WERI-Rb-1 (cell line): ENCODE data around the gene ZNF219.

ENCODE experiments used
- DNase-seq: peaks from one replicate; pipeline ENCODE4 v3.0.0-alpha.2; 2020
- H3K27ac ChIP-seq: fragments of 250-450 bp; sonication (Bioruptor Pico); 2 replicates; pipeline ENCODE4 v1.5.1; 2020; ENCODE audit warnings: mild to moderate bottlenecking, moderate library complexity
- H3K27me3 ChIP-seq: fragments of 250-450 bp; sonication (Bioruptor Pico); 2 replicates; pipeline ENCODE4 v1.5.1; 2021; ENCODE audit warnings: mild to moderate bottlenecking, low read depth, moderate library complexity; ENCODE audit not compliant: insufficient read depth, severe bottlenecking
- H3K36me3 ChIP-seq: fragments of 250-450 bp; sonication (Bioruptor Pico); 2 replicates; pipeline ENCODE4 v1.5.1; 2020; ENCODE audit warnings: mild to moderate bottlenecking, moderate library complexity
- H3K4me3 ChIP-seq: 2 replicates; pipeline ENCODE4 v1.5.1; 2011; ENCODE audit warnings: low read depth, mild to moderate bottlenecking, control low read depth, low read length
- H3K9me3 ChIP-seq: fragments of 250-450 bp; sonication (Bioruptor Pico); 2 replicates; pipeline ENCODE4 v1.5.1; 2021; ENCODE audit warnings: mild to moderate bottlenecking, moderate library complexity; ENCODE audit not compliant: severe bottlenecking
- TF ChIP-seq, protein P1 (sequence below): IDR thresholded peaks from 2 replicates; pipeline ENCODE4 v1.5.1; 2011; ENCODE audit warnings: low read depth, mild to moderate bottlenecking, control low read depth, inconsistent platforms, low read length

ZNF219 gene

GRCh38 chr14:21109377-21110138 is 11.1 kb upstream of the ZNF219 start:
- no peak overlapping the region for H3K27ac ChIP-seq
- DNase-seq: no peak
- TF ChIP-seq, protein P1, sequence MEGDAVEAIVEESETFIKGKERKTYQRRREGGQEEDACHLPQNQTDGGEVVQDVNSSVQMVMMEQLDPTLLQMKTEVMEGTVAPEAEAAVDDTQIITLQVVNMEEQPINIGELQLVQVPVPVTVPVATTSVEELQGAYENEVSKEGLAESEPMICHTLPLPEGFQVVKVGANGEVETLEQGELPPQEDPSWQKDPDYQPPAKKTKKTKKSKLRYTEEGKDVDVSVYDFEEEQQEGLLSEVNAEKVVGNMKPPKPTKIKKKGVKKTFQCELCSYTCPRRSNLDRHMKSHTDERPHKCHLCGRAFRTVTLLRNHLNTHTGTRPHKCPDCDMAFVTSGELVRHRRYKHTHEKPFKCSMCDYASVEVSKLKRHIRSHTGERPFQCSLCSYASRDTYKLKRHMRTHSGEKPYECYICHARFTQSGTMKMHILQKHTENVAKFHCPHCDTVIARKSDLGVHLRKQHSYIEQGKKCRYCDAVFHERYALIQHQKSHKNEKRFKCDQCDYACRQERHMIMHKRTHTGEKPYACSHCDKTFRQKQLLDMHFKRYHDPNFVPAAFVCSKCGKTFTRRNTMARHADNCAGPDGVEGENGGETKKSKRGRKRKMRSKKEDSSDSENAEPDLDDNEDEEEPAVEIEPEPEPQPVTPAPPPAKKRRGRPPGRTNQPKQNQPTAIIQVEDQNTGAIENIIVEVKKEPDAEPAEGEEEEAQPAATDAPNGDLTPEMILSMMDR: no peak
- H3K27me3 ChIP-seq: no peaks in the 10 kb centered on the region
- no peaks in the 10 kb centered on the region for H3K9me3 ChIP-seq
- no peak overlapping the region for H3K4me3 ChIP-seq
- no peaks in the 10 kb centered on the region for H3K36me3 ChIP-seq

DNA sequence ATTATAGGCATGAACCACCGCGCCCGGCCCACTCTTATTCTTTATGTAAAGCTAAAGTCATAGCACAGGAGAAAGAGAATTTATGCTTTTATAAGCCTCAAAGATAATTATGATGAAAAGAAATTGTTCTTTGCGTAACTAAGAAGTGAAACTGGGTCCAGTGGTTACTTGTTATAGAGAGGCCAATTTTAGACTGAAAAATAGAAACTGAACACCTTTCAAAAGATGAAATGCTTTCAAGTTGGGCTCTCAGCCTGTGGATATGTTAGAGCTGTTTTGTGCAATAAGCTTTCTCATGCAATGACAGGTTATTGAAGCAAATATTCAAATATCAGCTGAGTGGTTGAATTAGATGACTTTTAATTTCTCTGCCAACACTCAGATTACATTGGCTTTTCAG is 10.3 kb upstream of the ZNF219 start:
- H3K27me3 ChIP-seq: no peaks in the 10 kb centered on the region
- H3K9me3 ChIP-seq: no peaks in the 10 kb centered on the region
- no peak overlapping the region for H3K4me3 ChIP-seq
- no peak for DNase-seq
- no peak overlapping the region for H3K27ac ChIP-seq
- no peaks in the 10 kb centered on the region for H3K36me3 ChIP-seq
- TF ChIP-seq, protein P1: no peak

DNA sequence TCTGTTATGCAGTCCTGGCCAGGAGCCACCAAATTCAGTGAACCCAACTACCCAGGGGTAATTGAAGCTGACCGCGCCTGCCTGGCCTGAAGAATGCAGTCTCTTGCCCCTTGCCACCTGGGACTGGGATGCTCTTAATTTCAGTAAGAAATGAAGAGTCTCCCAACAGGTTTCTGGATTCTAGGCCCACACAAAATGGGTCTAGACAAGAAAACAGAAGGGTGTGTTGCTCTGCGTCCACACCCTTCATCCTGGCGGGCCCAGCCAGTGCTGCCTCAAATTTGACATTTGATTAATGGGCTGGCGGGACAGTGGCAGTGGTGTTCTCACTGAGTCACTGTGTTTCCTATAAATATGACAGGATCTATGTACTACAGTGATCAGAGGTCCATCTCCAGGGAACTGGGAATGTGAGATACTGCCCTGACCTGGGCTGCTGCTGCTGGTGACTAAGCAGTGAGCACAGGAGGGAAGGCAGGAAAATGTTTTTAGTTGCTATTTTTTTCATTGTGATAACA is 8.9 kb upstream of the ZNF219 start:
- TF ChIP-seq, protein P1: no peak
- Histone ChIP-seq H3K4me3 (no peak overlapping the region), H3K9me3 (no peaks in the 10 kb centered on the region), H3K27me3 (no peaks in the 10 kb centered on the region), H3K27ac (peak overlapping the region; percentile 54; the same call in 1 of the 2 replicates), H3K36me3 (no peaks in the 10 kb centered on the region)
- DNase-seq: no peak

DNA sequence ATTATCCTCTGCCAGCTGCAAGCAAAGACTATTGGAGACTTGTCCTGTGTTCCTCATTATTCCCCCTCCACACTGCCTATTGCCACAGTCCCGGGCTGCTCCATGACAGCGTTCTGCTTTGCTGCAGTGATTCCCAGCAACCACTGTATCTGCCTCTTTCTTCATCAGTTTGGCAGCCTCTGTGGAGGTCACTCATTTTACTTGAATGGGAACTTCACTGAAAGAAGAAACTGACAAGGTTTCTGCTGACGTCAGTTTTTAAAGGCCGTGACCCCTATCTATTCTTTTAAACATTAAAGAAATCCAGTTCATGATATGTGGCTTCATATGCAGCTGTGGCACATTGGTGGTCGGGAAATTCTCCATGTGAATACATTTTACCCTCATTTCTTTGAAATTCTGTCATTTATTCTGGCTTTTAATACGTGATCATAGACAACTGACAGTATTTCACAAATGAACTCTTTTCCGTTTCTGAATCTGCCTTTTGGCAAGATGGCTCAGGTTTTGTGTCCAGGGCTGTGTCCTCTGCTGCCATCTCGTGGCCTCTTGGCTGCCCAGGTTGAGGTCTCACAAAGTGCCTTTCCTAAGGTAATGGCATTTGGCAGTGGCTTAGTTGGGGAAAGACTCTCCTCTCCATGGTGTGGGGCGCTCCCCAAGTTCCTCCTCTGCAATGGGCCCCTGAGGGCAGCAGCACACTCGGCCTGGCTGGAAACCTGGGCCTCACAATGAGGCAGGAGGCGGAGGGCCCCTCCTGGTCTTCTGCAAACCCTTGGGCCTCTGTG is 8.2 kb upstream of the ZNF219 start:
- TF ChIP-seq, protein P1: peak; percentile 93
- no peaks in the 10 kb centered on the region for H3K27me3 ChIP-seq
- DNase-seq: peak; percentile 87
- H3K36me3 ChIP-seq: no peaks in the 10 kb centered on the region
- no peaks in the 10 kb centered on the region for H3K9me3 ChIP-seq
- peak overlapping the region; percentile 36 for H3K4me3 ChIP-seq
- H3K27ac ChIP-seq: peak overlapping the region; percentile 54

- no peaks in the 10 kb centered on the region for H3K27me3 ChIP-seq
- no peaks in the 10 kb centered on the region for H3K9me3 ChIP-seq
- peak overlapping the region; percentile 36 for H3K4me3 ChIP-seq
- H3K36me3 ChIP-seq: no peaks in the 10 kb centered on the region
- H3K27ac ChIP-seq: peak overlapping the region; percentile 54
- DNase-seq: no peak
- TF ChIP-seq, protein P1: no peak
These were observed 7.7 kb upstream of the ZNF219 start for GRCh38 chr14:21106176-21106497.
